Measurements from ENCODE around the gene CA9. TPM values are rescaled to one million over a fixed set of nuclear protein-coding genes. Genes with fewer than 3 reads are reported as not detected.

Gene CA9
- total and polyA plus RNA-seq, 2 donors from 2014 or later, result 0.67 to 0.85 TPM

DNA sequence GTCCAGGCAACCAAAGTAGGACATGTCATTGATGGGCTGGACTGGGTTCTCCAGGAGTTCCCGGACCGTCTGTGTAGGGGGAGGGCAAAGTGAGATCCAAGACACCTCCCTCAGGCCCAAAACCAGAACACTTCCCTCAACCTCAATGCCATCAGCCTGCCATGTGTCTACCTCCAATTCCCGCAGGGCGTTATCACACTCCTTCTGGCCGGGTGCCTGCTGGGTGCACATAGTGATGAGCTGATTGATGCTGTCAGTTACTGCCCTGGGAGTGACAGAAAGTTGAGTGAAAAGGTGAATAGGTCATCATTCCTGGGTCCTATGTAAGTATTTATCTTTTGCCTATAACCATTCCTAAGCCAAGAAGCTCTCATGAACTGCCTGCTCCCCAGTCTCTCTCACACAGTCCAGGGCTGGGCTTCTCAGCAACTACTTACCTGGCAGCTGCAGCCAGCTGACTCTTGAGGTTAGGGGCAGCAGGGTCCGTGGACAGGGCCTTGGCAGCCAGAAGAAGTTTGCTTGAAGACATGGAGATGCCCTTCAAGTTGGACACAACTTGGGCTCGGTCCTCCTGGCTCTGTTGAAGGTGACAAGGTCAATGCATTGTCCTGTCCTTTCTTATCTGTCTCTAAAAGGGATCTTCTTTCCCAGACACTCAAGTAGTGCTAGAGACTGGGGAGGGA is 37.2 kb downstream of the CA9 start:
- TF ChIP-seq CTCF (IDR thresholded peaks at IDR 0.05; ENCODE audit: borderline replicate concordance, extremely low read depth, insufficient read depth), result no peak
- Histone ChIP-seq H3K9ac (ENCODE audit: low read length in 3 of 3) (no peak overlapping the region), H3K4me3 (ENCODE audit: low read length in 3 of 3) (no peak overlapping the region), H3K36me3 (ENCODE audit: control insufficient read depth in 2 of 3, insufficient read depth in 3 of 3, low read length in 3 of 3) (peaks cover 13 to 90% (median 70%) of the 10 kb centered on the region in 3 donors), H3K27ac (ENCODE audit: low read depth in 2 of 2, low read length in 2 of 2) (peak overlapping the region in 1 of 2 donors; percentile 11), H3K9me3 (ENCODE audit: control insufficient read depth in 2 of 3, insufficient read depth in 1 of 3, low read length in 3 of 3) (no peaks in the 10 kb centered on the region), H3K4me1 (ENCODE audit: control insufficient read depth in 2 of 3, insufficient read depth in 2 of 3, low read depth in 1 of 3, low read length in 3 of 3) (peaks cover 0 to 11% (median 0%) of the 10 kb centered on the region in 3 donors), H3K27me3 (ENCODE audit: control insufficient read depth, insufficient read depth, low read length) (no peaks in the 10 kb centered on the region)
- DNase-seq (peak in 1 of 5 donors; percentile 55), FAIRE-seq (no peak)
- intact Hi-C loops (cut with DNase I), result no loop called here

GRCh38 chr9:35711501-35712428 is 38.0 kb downstream of the CA9 start:
- intact Hi-C loops (cut with DNase I), result no loop called here
- peaks cover 0 to 11% (median 0%) of the 10 kb centered on the region in 3 donors for H3K4me1 ChIP-seq (ENCODE audit: control insufficient read depth in 2 of 3, insufficient read depth in 2 of 3, low read depth in 1 of 3, low read length in 3 of 3)
- FAIRE-seq, result no peak
- H3K9ac ChIP-seq (ENCODE audit: low read length in 3 of 3), result no peak overlapping the region
- H3K4me3 ChIP-seq (ENCODE audit: low read length in 3 of 3), result no peak overlapping the region
- H3K27ac ChIP-seq (ENCODE audit: low read depth in 2 of 2, low read length in 2 of 2), result peak overlapping the region in 1 of 2 donors; percentile 11
- DNase-seq, result peak in 4 of 5 donors; percentile 37 to 72 (median 64)
- H3K27me3 ChIP-seq (ENCODE audit: control insufficient read depth, insufficient read depth, low read length), result no peaks in the 10 kb centered on the region
- TF ChIP-seq CTCF (IDR thresholded peaks at IDR 0.05; ENCODE audit: borderline replicate concordance, extremely low read depth, insufficient read depth), result no peak
- H3K36me3 ChIP-seq (ENCODE audit: control insufficient read depth in 2 of 3, insufficient read depth in 3 of 3, low read length in 3 of 3), result peaks cover 8 to 90% (median 68%) of the 10 kb centered on the region in 3 donors
- no peaks in the 10 kb centered on the region for H3K9me3 ChIP-seq (ENCODE audit: control insufficient read depth in 2 of 3, insufficient read depth in 1 of 3, low read length in 3 of 3)

GRCh38 chr9:35712762-35713400 is 39.2 kb downstream of the CA9 start:
- Histone ChIP-seq H3K4me3 (ENCODE audit: low read length in 3 of 3) (no peak overlapping the region), H3K9me3 (ENCODE audit: control insufficient read depth in 2 of 3, insufficient read depth in 1 of 3, low read length in 3 of 3) (no peaks in the 10 kb centered on the region), H3K36me3 (ENCODE audit: control insufficient read depth in 2 of 3, insufficient read depth in 3 of 3, low read length in 3 of 3) (peaks cover 8 to 90% (median 69%) of the 10 kb centered on the region in 3 donors), H3K27ac (ENCODE audit: low read depth in 2 of 2, low read length in 2 of 2) (no peak overlapping the region), H3K4me1 (ENCODE audit: control insufficient read depth in 2 of 3, insufficient read depth in 2 of 3, low read depth in 1 of 3, low read length in 3 of 3) (peaks cover 0 to 11% (median 0%) of the 10 kb centered on the region in 3 donors), H3K9ac (ENCODE audit: low read length in 3 of 3) (no peak overlapping the region), H3K27me3 (ENCODE audit: control insufficient read depth, insufficient read depth, low read length) (no peaks in the 10 kb centered on the region)
- FAIRE-seq (no peak), DNase-seq (peak in 1 of 5 donors; percentile 63)
- TF ChIP-seq CTCF (IDR thresholded peaks at IDR 0.05; ENCODE audit: borderline replicate concordance, extremely low read depth, insufficient read depth), result no peak
- intact Hi-C loops (cut with DNase I), result no loop called here

Data from kidney (tissue), 14 donors.